Activated naive CD4-positive, alpha-beta T cell treated with anti-CD3 and anti-CD28 coated beads, Interleukin-2, amount 50 U/mL, for 16 hours (primary cell): ENCODE results near the gene CIB1.

Experiments used
- DNase-seq: peaks from one replicate; pipeline ENCODE4 v3.0.0-alpha.2; 2020

The CIB1 gene

DNA sequence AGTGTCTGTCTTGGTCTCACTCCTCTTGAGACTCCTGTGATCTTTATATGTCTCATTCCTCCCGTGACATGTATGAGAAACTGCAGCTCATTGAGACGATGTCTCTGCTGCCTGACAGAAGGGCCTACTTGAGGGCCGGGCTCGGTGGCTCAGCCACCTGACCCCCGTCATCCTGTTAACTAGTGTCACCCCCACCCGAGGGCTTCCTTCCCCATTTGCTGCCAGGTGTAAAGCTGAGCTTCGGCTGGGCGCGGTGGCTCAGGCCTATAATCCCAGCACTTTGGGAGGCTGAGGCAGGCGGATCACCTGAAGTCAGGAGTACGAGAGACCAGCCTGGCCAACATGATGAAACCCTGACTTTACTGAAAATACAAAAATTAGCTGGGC is 19.9 kb downstream of the CIB1 start:
- no peak for DNase-seq

DNA sequence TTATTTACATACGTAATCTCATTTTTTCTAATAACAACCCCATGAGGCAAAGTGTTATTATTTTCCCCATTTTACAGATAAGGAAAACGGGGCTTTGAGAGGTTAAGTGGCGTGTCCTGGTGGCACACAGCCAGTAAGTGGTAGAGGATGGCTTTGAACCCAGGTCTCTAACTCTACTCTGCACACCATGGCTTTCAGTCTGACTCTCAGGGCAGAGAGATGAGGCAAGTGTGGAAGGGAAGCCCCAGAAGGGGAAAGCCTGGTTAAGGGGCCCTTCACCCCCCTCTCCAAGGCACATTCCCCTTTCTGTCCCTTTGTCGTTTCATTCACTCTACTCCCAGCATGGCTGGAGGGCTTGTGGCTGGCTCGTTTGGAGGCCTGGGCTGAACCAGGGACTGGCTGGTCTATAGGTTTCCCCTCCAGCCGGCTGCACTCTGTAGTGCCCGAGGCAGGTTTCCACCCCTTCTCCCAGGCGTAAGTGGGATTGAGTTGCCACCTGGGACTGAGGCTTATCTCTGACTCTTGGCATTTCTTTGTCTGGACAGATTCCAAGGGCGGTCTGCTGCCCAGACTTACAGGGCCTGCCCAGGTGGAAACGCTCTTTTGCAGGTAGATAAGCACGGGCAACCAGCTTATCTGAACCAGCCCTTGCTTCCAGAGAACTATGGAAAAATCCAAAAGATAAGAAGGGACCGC is 20.5 kb downstream of the CIB1 start:
- DNase-seq, result no peak

DNA sequence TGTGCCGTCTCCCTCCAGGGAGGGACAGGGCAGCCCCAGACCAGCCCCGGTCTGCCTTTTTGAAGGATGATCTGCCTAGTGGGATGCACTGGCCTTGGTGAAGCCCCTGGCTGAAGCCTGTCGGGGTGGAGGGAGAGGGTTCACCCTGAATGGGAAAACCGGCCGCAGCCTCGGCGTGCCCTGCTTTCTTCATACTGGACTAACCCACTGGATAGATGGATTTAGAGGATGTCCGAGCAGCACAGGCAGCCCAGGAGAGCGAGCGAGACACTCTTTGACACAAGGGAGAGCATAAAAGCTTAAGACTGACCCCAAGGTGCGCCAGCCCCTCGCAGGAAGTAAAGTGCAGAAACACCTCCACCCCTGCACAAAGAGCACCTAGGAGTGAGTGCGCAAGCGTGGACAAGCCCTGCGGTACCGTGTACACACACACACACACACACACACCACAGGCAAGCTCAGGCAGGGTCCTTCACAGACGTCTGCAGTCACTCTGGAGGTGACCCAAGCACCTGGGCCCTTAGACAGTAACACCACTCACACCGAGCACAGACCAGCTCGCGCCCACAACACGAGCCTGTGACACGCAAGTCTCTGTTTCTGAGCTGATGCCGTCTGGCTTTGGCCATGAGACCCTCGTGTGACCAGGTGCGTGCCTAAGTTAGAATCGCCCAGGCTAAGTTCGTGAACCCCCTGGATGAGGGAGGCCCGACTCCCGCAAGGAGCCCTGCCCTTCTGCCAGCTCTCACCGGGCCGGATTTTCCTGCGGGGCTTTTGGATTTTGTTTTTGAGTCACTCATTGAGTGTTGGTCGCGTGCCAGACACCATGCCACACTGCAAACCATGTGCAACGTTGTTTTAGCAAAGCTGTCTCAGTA is 21.3 kb downstream of the CIB1 start:
- DNase-seq, result no peak

DNA sequence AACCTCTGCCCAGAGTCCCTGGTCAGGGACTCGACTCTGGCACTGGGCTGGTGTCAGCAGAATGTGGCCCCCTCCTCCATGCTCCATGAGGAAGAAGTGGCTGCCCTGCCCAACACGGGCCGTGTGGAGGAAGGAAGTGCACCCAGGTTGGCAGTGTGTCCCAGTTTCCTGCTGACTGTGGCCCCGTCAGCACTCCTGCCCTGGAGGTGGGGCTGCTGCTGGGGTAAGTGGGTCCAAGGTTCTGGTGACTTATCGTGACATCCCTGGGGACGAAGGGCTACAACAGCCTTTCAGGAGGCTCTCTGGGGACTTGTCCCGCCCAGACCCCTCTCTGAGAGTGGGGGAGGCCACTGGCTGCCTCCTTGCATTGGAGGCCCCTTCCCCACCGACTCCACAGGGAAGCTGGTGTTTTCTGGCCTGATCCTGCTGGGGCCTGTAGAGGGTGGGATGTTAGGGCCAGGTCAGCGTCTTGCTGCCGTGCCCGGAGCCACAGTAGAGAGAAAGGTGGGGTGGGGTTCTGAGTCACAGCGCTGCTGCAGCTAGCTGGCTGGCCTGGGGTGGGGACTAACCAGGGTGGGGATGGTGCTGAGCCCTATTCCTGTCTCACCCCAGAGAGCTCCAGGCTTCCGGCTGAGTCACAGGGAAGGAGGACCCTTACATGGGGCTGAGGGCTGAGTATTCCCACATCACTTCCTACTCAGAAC is 22.1 kb downstream of the CIB1 start:
- DNase-seq, result no peak

DNA sequence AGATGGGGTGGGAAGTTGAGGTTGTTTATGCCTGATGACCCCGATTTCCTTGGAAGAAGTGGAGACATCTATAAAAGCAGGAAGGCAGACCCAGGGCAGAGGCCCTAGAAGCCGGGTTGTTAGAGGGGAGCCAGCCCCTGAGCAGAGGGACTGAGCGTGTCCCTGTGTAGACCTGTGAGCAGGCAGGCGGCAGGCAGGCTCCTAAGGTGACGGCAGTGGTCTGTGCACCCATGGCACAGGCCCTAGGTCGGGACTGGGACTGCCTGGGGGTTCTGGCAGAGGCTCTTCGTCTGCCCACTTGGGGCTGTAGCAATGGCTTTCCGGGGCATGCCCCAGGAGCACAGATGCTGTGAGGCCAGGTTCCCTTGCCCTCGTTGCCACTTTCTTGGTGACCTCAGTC is 22.7 kb downstream of the CIB1 start:
- DNase-seq, result no peak

DNA sequence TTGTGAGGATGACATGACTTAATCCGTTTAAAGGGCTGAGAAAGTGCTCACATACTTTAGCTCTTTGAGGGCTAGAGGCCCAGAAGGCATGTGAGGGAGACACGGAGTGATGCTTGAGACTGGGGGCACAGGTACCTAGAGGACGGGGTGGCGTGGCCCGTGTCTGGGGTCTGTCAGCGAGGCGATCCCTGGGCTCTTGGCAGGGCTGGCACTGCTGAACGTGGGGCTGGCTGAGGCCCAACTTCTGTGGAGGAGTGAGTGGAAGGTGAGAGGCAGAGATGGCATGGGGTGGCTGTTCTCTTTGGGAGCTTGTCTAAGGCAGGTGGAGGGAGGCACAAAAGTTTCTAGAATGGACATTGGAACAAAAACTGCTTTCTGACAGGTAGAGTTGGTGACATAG is 23.1 kb downstream of the CIB1 start:
- no peak for DNase-seq

DNA sequence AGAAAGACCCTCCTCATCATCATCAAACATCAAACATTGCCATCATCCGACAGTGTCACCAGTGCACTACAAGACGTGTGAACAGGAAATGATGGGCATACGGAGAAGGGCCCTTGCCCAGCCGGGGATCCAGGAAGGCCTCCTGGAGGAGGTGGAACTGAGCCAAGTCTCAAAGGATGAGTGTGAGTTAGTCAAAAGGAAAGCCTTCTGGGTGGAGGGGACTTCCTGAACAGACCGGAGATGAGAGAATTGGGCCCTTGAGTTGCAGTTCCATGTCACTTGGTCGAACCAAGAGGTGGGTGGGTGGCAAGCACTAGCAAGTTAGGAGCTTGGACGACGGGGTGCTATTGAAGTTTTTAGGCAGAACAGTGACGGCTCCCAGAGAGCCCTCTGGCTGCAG is 24.1 kb downstream of the CIB1 start:
- no peak for DNase-seq

DNA sequence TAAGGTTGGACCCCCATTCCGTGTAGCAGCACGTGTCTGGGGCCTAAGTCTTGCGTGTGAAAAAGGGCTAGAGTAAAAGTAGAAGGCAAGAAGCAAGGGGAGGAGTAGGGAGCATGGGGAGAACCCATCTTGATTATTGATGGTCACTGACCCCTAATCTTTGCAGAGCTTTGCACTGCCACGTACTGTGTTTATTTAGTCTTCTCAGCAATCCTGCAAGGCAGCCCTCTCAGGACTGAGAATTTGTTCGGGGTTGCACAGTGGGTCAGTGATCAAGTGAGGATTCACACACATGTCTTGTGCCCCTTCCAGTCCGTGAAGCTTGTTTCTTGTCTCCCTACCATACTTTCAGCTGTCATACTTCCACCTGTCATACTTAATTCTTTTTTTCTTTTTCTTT is 25.4 kb downstream of the CIB1 start:
- no peak for DNase-seq

GRCh38 chr15:90207252-90207651 is 26.5 kb downstream of the CIB1 start:
- DNase-seq, result no peak

DNA sequence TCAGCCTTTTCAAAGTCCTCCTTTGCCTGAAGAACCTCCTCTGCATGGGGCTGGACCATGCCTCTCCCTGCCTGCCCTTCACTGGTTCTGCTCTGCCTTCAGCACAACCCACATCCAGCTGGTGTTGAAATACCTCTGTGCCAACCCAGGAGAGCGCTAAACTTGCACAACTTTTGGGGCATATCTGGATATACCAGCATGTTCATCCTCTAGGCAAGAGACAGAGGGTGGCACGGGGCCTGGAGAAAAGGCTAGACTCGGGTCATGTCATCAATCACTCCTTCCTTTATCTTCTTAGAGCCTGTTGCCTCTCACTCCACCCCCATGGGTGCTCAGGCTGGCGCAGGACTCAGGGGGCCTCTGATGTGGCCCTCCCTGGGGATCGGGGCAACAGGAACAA is 27.9 kb downstream of the CIB1 start:
- DNase-seq, result no peak

GRCh38 chr15:90205050-90205848 is 28.5 kb downstream of the CIB1 start:
- no peak for DNase-seq

GRCh38 chr15:90203922-90204321 is 29.8 kb downstream of the CIB1 start:
- DNase-seq, result no peak

GRCh38 chr15:90203473-90203872 is 30.3 kb downstream of the CIB1 start:
- DNase-seq, result no peak

- DNase-seq, result no peak
Measured at GRCh38 chr15:90202929-90203328, 30.8 kb downstream of the CIB1 start.

- DNase-seq, result no peak
Measured at GRCh38 chr15:90201944-90202375, 31.8 kb downstream of the CIB1 start.

GRCh38 chr15:90201130-90201943 is 32.4 kb downstream of the CIB1 start, which contains the start of gene SEMA4B:
SEMA4B (plus strand) TSS chr15:90201330; CDS start chr15:90201579, 249 bp downstream.
- DNase-seq, result peak; percentile 78

- no peak for DNase-seq
Measured at GRCh38 chr15:90200534-90201129, 33.1 kb downstream of the CIB1 start.

- no peak for DNase-seq
Measured at GRCh38 chr15:90194655-90195054, 39.1 kb downstream of the CIB1 start.

GRCh38 chr15:90192961-90193786 is 40.6 kb downstream of the CIB1 start:
- no peak for DNase-seq

- DNase-seq, result peak; percentile 36
Measured at GRCh38 chr15:90191794-90192509, 41.8 kb downstream of the CIB1 start.
